Thoracic aorta (tissue), 2 donors: ENCODE measurements around the gene MNS1. TPM values are rescaled to one million over a fixed set of nuclear protein-coding genes. Genes with fewer than 3 reads are reported as not detected.

Experiments
- ATAC-seq: fragments of 150-250 bp; one replicate; pipeline ENCODE4 v1.8.0; 2017; ENCODE audit warnings: low read depth; ENCODE audit not compliant: insufficient number of reproducible peaks, low FRiP score
- DNase-seq: peaks from one replicate; pipeline ENCODE4 v3.0.0-alpha.2; 2020; ENCODE audit warnings: low spot score
- H3K27ac ChIP-seq, 2 donors: fragments of 200-600 bp; sonication (generic); 1 replicate in 1 of 2; 2 replicates in 1 of 2; pipeline ENCODE4 v1.5.1; 2016; ENCODE audit warnings: mild to moderate bottlenecking in 2 of 2, moderate library complexity in 2 of 2
- H3K27me3 ChIP-seq: fragments of 200-600 bp; sonication (generic); replicated peaks from 2 replicates; pipeline ENCODE4 v1.6.0; 2016; ENCODE audit warnings: mild to moderate bottlenecking; ENCODE audit not compliant: insufficient read depth
- H3K36me3 ChIP-seq: fragments of 200-600 bp; sonication (generic); one replicate; pipeline ENCODE4 v1.5.1; 2016
- H3K4me1 ChIP-seq, 2 donors: fragments of 200-600 bp; sonication (generic); 1 replicate in 1 of 2; 2 replicates in 1 of 2; pipeline versions ENCODE4 v1.5.1 to v1.6.0; 2016; ENCODE audit warnings: low read depth in 2 of 2, mild to moderate bottlenecking in 1 of 2; ENCODE audit not compliant: control insufficient read depth in 1 of 2
- H3K4me3 ChIP-seq: fragments of 200-600 bp; sonication (generic); 2 replicates; pipeline ENCODE4 v1.5.1; 2016; ENCODE audit warnings: mild to moderate bottlenecking
- H3K9me3 ChIP-seq: fragments of 200-600 bp; sonication (generic); 2 replicates; pipeline ENCODE4 v1.5.1; 2016
- total RNA-seq, 2 donors: library from RNA; depleted of rRNA; stranded (reverse); fragments of >200 nt; gene quantifications; one replicate each; pipeline versions ENCODE4 v1.1.0 to v1.2.3, GENCODE V29; 2016
- TF ChIP-seq, protein P1 (sequence below): fragments of 200-600 bp; sonication (generic); IDR thresholded peaks from one replicate; pipeline ENCODE4 v1.5.1; 2019; ENCODE audit warnings: antibody characterized with exemption

The MNS1 gene
- total RNA-seq, 2 donors from 2014 or later: 0.28 to 2.3 TPM

DNA sequence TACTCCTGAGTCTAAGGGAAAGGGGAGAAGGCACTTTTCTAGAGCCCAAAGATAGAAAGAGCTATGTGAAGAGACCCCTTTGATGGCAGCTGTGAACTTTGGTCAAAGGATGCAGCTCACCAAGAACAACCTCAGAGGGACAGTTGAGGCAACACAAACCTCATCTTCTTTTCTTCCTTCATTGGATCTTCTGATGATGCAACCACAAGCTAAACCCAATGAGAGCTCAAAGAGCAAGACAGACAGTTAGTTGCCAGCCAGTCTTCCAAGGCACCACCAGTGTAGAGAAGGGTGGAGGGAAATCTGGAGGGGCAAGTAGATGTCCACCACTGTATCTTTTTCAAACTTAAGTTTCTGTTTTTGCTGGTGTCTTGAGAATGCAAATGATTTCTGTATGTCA, 10.4 kb upstream of the MNS1 start:
- Histone ChIP-seq H3K4me3 (no peak overlapping the region), H3K9me3 (no peaks in the 10 kb centered on the region), H3K27me3 (no peaks in the 10 kb centered on the region), H3K4me1 (no peaks in the 10 kb centered on the region), H3K36me3 (no peaks in the 10 kb centered on the region), H3K27ac (no peak overlapping the region)
- DNase-seq: no peak
- TF ChIP-seq, protein P1, sequence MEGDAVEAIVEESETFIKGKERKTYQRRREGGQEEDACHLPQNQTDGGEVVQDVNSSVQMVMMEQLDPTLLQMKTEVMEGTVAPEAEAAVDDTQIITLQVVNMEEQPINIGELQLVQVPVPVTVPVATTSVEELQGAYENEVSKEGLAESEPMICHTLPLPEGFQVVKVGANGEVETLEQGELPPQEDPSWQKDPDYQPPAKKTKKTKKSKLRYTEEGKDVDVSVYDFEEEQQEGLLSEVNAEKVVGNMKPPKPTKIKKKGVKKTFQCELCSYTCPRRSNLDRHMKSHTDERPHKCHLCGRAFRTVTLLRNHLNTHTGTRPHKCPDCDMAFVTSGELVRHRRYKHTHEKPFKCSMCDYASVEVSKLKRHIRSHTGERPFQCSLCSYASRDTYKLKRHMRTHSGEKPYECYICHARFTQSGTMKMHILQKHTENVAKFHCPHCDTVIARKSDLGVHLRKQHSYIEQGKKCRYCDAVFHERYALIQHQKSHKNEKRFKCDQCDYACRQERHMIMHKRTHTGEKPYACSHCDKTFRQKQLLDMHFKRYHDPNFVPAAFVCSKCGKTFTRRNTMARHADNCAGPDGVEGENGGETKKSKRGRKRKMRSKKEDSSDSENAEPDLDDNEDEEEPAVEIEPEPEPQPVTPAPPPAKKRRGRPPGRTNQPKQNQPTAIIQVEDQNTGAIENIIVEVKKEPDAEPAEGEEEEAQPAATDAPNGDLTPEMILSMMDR: no peak
- ATAC-seq: no peak

GRCh38 chr15:56473017-56473416, 8.1 kb upstream of the MNS1 start:
- Histone ChIP-seq H3K36me3 (no peaks in the 10 kb centered on the region), H3K4me3 (no peak overlapping the region), H3K27ac (no peak overlapping the region), H3K4me1 (no peaks in the 10 kb centered on the region), H3K9me3 (no peaks in the 10 kb centered on the region), H3K27me3 (no peaks in the 10 kb centered on the region)
- DNase-seq: no peak
- no peak for ATAC-seq
- TF ChIP-seq, protein P1: no peak

- Histone ChIP-seq H3K27ac (no peak overlapping the region), H3K4me3 (no peak overlapping the region), H3K27me3 (no peaks in the 10 kb centered on the region), H3K9me3 (no peaks in the 10 kb centered on the region), H3K4me1 (no peaks in the 10 kb centered on the region), H3K36me3 (no peaks in the 10 kb centered on the region)
- ATAC-seq (no peak), DNase-seq (no peak)
- TF ChIP-seq, protein P1: no peak
These were observed 7.3 kb upstream of the MNS1 start for GRCh38 chr15:56472278-56472677.

DNA sequence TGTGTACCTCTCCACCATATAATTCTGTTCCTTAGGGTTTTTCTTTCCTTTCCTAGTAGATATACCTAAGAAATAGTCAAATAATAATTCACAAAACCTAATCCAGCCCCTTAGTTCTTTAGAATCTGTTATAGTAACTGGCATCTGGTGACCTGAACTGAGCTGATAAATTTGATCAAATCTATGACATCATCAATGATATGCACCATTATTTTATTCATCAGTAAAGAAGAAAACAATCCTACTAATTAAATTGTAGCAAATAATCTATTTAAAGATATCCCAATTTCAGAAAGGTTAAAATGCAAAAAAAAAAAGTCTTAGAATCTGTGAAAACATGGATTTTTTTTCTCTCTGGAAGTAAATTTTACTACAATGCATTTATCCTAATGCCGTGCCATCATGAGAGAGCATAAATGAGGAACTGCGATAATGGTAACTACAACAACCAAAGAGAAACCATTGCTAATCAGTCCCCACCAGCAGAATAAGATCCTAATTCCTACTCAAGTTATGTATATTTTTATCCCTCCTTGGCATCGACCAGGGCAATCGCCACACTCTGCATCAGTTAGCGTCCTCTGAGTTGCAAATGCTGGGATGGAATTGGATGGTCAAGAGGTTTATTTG, 6.6 kb upstream of the MNS1 start:
- H3K27me3 ChIP-seq: no peaks in the 10 kb centered on the region
- H3K4me1 ChIP-seq: no peaks in the 10 kb centered on the region
- TF ChIP-seq, protein P1: no peak
- no peak for DNase-seq
- ATAC-seq: no peak
- H3K36me3 ChIP-seq: no peaks in the 10 kb centered on the region
- H3K9me3 ChIP-seq: no peaks in the 10 kb centered on the region
- no peak overlapping the region for H3K4me3 ChIP-seq
- no peak overlapping the region for H3K27ac ChIP-seq

- DNase-seq: no peak
- Histone ChIP-seq H3K36me3 (no peaks in the 10 kb centered on the region), H3K4me1 (peaks cover 0 to 2% of the 10 kb centered on the region in 2 donors), H3K4me3 (no peak overlapping the region), H3K9me3 (no peaks in the 10 kb centered on the region), H3K27me3 (no peaks in the 10 kb centered on the region), H3K27ac (no peak overlapping the region)
- no peak for ATAC-seq
- TF ChIP-seq, protein P1: no peak
These were observed 4.5 kb upstream of the MNS1 start for GRCh38 chr15:56469483-56469882.
